CD4-positive, alpha-beta T cell treated with Interleukin-12 subunit alpha and Interleukin-12 subunit beta, for 1 hour (primary cell): Measurements from ENCODE around the gene HK1.

Experiments used
- DNase-seq: peaks from one replicate; pipeline ENCODE4 v3.0.0-alpha.2; 2020

Gene HK1

GRCh38 chr10:69408318-69409175 is 130.3 kb downstream of the HK1 start:
- DNase-seq: peak; percentile 92

GRCh38 chr10:69409176-69409495 is 130.8 kb downstream of the HK1 start:
- DNase-seq: no peak

- DNase-seq: peak; percentile 8
These were observed 131.7 kb downstream of the HK1 start for GRCh38 chr10:69409968-69410367.

GRCh38 chr10:69410487-69410886 is 132.2 kb downstream of the HK1 start:
- DNase-seq: no peak

- DNase-seq: no peak
These were observed 133.2 kb downstream of the HK1 start for GRCh38 chr10:69411476-69411875.

GRCh38 chr10:69412232-69412790 is 134.0 kb downstream of the HK1 start:
- no peak for DNase-seq

- peak; percentile 41 for DNase-seq
These were observed 135.0 kb downstream of the HK1 start for GRCh38 chr10:69413221-69413865.

GRCh38 chr10:69414036-69415018 is 136.0 kb downstream of the HK1 start:
- DNase-seq: no peak

GRCh38 chr10:69415049-69415448 is 136.8 kb downstream of the HK1 start:
- no peak for DNase-seq

- DNase-seq: no peak
These were observed 137.7 kb downstream of the HK1 start for GRCh38 chr10:69415951-69416350.

- DNase-seq: no peak
These were observed 138.4 kb downstream of the HK1 start, which contains the start of gene TACR2 for GRCh38 chr10:69416695-69417094. TSS of gene TACR2 (minus strand) at chr10:69416918. CDS start at chr10:69416323, 595 bp downstream.

GRCh38 chr10:69417542-69417941 is 139.2 kb downstream of the HK1 start:
- no peak for DNase-seq

- no peak for DNase-seq
These were observed 139.9 kb downstream of the HK1 start for GRCh38 chr10:69418052-69418752.

- no peak for DNase-seq
These were observed 140.9 kb downstream of the HK1 start for GRCh38 chr10:69419096-69419743.

- DNase-seq: no peak
These were observed 141.4 kb downstream of the HK1 start for GRCh38 chr10:69419744-69420126.

- no peak for DNase-seq
These were observed 143.5 kb downstream of the HK1 start for GRCh38 chr10:69421611-69422308.

GRCh38 chr10:69422676-69423075 is 144.4 kb downstream of the HK1 start:
- DNase-seq: no peak

GRCh38 chr10:69425041-69425440 is 146.7 kb downstream of the HK1 start:
- DNase-seq: no peak

GRCh38 chr10:69425511-69426298 is 147.4 kb downstream of the HK1 start:
- peak; percentile 78 for DNase-seq

GRCh38 chr10:69426376-69426727 is 148.1 kb downstream of the HK1 start:
- DNase-seq: no peak
